BJ (cell line): ENCODE results near the gene FUOM. TPM values are rescaled to one million over a fixed set of nuclear protein-coding genes. Genes with fewer than 3 reads are reported as not detected.
"Not testable (repeated sequence)": the region's sequence is repeated elsewhere in the genome, so short reads cannot be mapped to it uniquely, and the experiment has no call there.

Experiments used
- CTCF ChIA-PET: fragments of 350-600 bp; formaldehyde crosslinking; extraction: SDS; loops from one replicate; lab custom pipeline; 2021; ENCODE audit warnings: antibody characterized with exemption, inconsistent platforms; lab: Yijun Ruan, JAX
- POLR2A ChIA-PET: fragments of 300-600 bp; sonication (Branson Sonifier 250); formaldehyde crosslinking; extraction: SDS; loops from one replicate; lab custom pipeline; 2021; ENCODE audit warnings: antibody characterized with exemption; lab: Charles Lee
- DNase-seq: peaks from one replicate; pipeline ENCODE4 v3.0.0-alpha.2; 2011; ENCODE audit warnings: low read depth
- H3K27me3 ChIP-seq: 2 replicates; pipeline ENCODE4 v1.6.0; 2011; ENCODE audit warnings: low read length; ENCODE audit not compliant: control insufficient read depth, insufficient read depth
- H3K36me3 ChIP-seq: 2 replicates; pipeline ENCODE4 v1.5.1; 2011; ENCODE audit warnings: low read length; ENCODE audit not compliant: control insufficient read depth, insufficient read depth
- H3K4me3 ChIP-seq: 2 replicates; pipeline ENCODE4 v1.5.1; 2011; ENCODE audit warnings: low read depth, mild to moderate bottlenecking, control low read depth, low read length
- CTCF ChIP-seq: IDR thresholded peaks from 2 replicates; pipeline ENCODE4 v1.5.1; 2011; ENCODE audit warnings: low read depth, mild to moderate bottlenecking, control low read depth, inconsistent platforms, low read length, moderate library complexity; ENCODE audit not compliant: insufficient read depth
- polyA plus RNA-seq: library from polyadenylated mRNA; depleted of rRNA; stranded (reverse); fragments of >200 nt; gene quantifications from 2 replicates; pipeline ENCODE4 v1.2.3, GENCODE V29; 2011

Gene FUOM
- polyA plus RNA-seq, 1 experiment = 49.8 TPM

GRCh38 chr10:133391249-133391635, 33.4 kb upstream of the FUOM start:
- H3K36me3 ChIP-seq = peaks cover 5% of the 10 kb centered on the region
- DNase-seq = no peak
- TF ChIP-seq CTCF = no peak
- no peaks in the 10 kb centered on the region for H3K27me3 ChIP-seq
- no peak overlapping the region for H3K4me3 ChIP-seq
- CTCF ChIA-PET = no interaction called here
- POLR2A ChIA-PET = no interaction called here

- DNase-seq = no peak
- ChIA-PET POLR2A (no interaction called here), CTCF (no interaction called here)
- no peak for TF ChIP-seq CTCF
- Histone ChIP-seq H3K4me3 (no peak overlapping the region), H3K27me3 (no peaks in the 10 kb centered on the region), H3K36me3 (peaks cover 3% of the 10 kb centered on the region)
These were observed 32.9 kb upstream of the FUOM start for GRCh38 chr10:133390597-133391248.

- POLR2A ChIA-PET = no interaction called here
- no peak for DNase-seq
- Histone ChIP-seq H3K36me3 (peaks cover 3% of the 10 kb centered on the region; the same call in 1 of the 2 replicates), H3K4me3 (no peak overlapping the region), H3K27me3 (no peaks in the 10 kb centered on the region)
- CTCF ChIA-PET = no interaction called here
- TF ChIP-seq CTCF = no peak
These were observed 31.4 kb upstream of the FUOM start for GRCh38 chr10:133388973-133389818.

- no peak for TF ChIP-seq CTCF
- CTCF ChIA-PET = interaction anchor here (0.7 kb wide), 1 partner anchor 9 kb away, joined by 3 read pairs; no protein-coding TSS in a partner anchor
- DNase-seq = no peak
- H3K4me3 ChIP-seq = no peak overlapping the region
- peaks cover 4% of the 10 kb centered on the region for H3K36me3 ChIP-seq
- POLR2A ChIA-PET = no interaction called here
- no peaks in the 10 kb centered on the region for H3K27me3 ChIP-seq
These were observed 30.6 kb upstream of the FUOM start for GRCh38 chr10:133388236-133388972.

GRCh38 chr10:133386951-133387350, 29.1 kb upstream of the FUOM start:
- ChIA-PET POLR2A (interaction anchor here (0.6 kb wide), 1 partner anchor 9 kb away, joined by 3 read pairs; no protein-coding TSS in a partner anchor), CTCF (interaction anchor here (0.6 to 1.2 kb wide), 2 partner anchors 50 to 57 kb away, joined by 3 to 4 read pairs; no protein-coding TSS in a partner anchor)
- H3K4me3 ChIP-seq, H3K27me3 ChIP-seq, H3K36me3 ChIP-seq, DNase-seq: not testable (repeated sequence)
